Stimulated activated CD8-positive, alpha-beta memory T cell treated with anti-CD3 and anti-CD28 coated beads, Interleukin-15, amount 100 ng/mL, for 4 hours (primary cell): ENCODE measurements around the gene CPED1.
"Not testable (repeated sequence)": the region's sequence is repeated elsewhere in the genome, so short reads cannot be mapped to it uniquely, and the experiment has no call there.

ENCODE experiments used
- DNase-seq, 2 donors: peaks; one replicate each; pipeline ENCODE4 v3.0.0-alpha.2; 2020; ENCODE audit warnings: low read depth in 2 of 2

The CPED1 gene

GRCh38 chr7:121279060-121279620 lies 290.6 kb downstream of the CPED1 start:
- no peak for DNase-seq

- DNase-seq = no peak
Measured at GRCh38 chr7:121279822-121280221, 291.3 kb downstream of the CPED1 start.

- no peak for DNase-seq
Measured at GRCh38 chr7:121280656-121281055, 292.1 kb downstream of the CPED1 start.

- DNase-seq = no peak
Measured at GRCh38 chr7:121282129-121282528, 293.6 kb downstream of the CPED1 start.

- no peak for DNase-seq
Measured at GRCh38 chr7:121285066-121285667, 296.7 kb downstream of the CPED1 start.

- DNase-seq = no peak
Measured at GRCh38 chr7:121286186-121286585, 297.7 kb downstream of the CPED1 start.

GRCh38 chr7:121286742-121287734 lies 298.5 kb downstream of the CPED1 start:
- no peak for DNase-seq

GRCh38 chr7:121288894-121289293 lies 300.4 kb downstream of the CPED1 start:
- no peak for DNase-seq

GRCh38 chr7:121289930-121290329 lies 301.4 kb downstream of the CPED1 start:
- not testable (repeated sequence) for DNase-seq

- DNase-seq = no peak
Measured at GRCh38 chr7:121294448-121294992, 306.0 kb downstream of the CPED1 start.

- DNase-seq = no peak
Measured at GRCh38 chr7:121297843-121298242, 309.3 kb downstream of the CPED1 start.

GRCh38 chr7:121298831-121299239 lies 310.3 kb downstream of the CPED1 start:
- DNase-seq = no peak

GRCh38 chr7:121300685-121301420 lies 312.3 kb downstream of the CPED1 start:
- DNase-seq = no peak

- no peak for DNase-seq
Measured at GRCh38 chr7:121301446-121302213, 313.1 kb downstream of the CPED1 start.

GRCh38 chr7:121302214-121302745 lies 313.8 kb downstream of the CPED1 start:
- no peak for DNase-seq

- DNase-seq = no peak
Measured at GRCh38 chr7:121303422-121304101, 315.1 kb downstream of the CPED1 start.

GRCh38 chr7:121304102-121304658 lies 315.7 kb downstream of the CPED1 start:
- no peak for DNase-seq

GRCh38 chr7:121305109-121305508 lies 316.6 kb downstream of the CPED1 start:
- no peak for DNase-seq

- DNase-seq = no peak
Measured at GRCh38 chr7:121306565-121306964, 318.1 kb downstream of the CPED1 start.
